Stomach (tissue), 9 donors: ENCODE results near the gene MLXIP. TPM values are rescaled to one million over a fixed set of nuclear protein-coding genes. Genes with fewer than 3 reads are reported as not detected.
A peak's percentile ranks its signal among the peaks of the same experiment; 100 is the strongest.

Experiments used
- DNase-seq, 2 donors: peaks; one replicate each; pipeline versions ENCODE4 v3.0.0 to v3.0.0-alpha.2; 2013 to 2019
- H3K27ac ChIP-seq, 5 donors: fragments of 200-600 bp in 4 of 5; sonication (generic) in 4 of 5; one replicate each; pipeline ENCODE4 v1.5.1; 2013 to 2019; ENCODE audit warnings: mild to moderate bottlenecking in 1 of 5, moderate library complexity in 1 of 5
- H3K27me3 ChIP-seq, 3 donors: fragments of 200-600 bp; sonication (generic); one replicate each; pipeline ENCODE4 v1.5.1; 2017 to 2019; ENCODE audit warnings: mixed run types in 1 of 3
- H3K36me3 ChIP-seq, 4 donors: fragments of 200-600 bp; sonication (generic); 1 replicate in 3 of 4; 2 replicates in 1 of 4; pipeline ENCODE4 v1.5.1; 2016 to 2019
- H3K4me1 ChIP-seq, 4 donors: fragments of 200-600 bp; sonication (generic); one replicate each; pipeline ENCODE4 v1.5.1; 2016 to 2019
- H3K4me3 ChIP-seq, 4 donors: fragments of 200-600 bp; sonication (generic) in 3 of 4; one replicate each; pipeline ENCODE4 v1.5.1; 2016 to 2019; ENCODE audit warnings: mild to moderate bottlenecking in 1 of 4
- H3K9me3 ChIP-seq, 4 donors: fragments of 200-600 bp; sonication (generic); one replicate each; pipeline ENCODE4 v1.5.1; 2016 to 2019
- CTCF ChIP-seq, 7 experiments: fragments of 450-650 bp in 4 of 7; fragments of 200-600 bp in 3 of 7; sonication (generic) in 3 of 7; IDR thresholded peaks; one replicate each; pipeline ENCODE4 v1.5.1; 2016 to 2019; ENCODE audit warnings: antibody characterized with exemption in 7 of 7, control low read depth in 2 of 7, mild to moderate bottlenecking in 1 of 7
- EP300 ChIP-seq: sonication (generic); formaldehyde crosslinking; IDR thresholded peaks from one replicate; pipeline ENCODE4 v1.6.1; 2017; ENCODE audit warnings: antibody characterized with exemption
- POLR2A ChIP-seq, 4 donors: fragments of 450-650 bp; IDR thresholded peaks; one replicate each; pipeline ENCODE4 v1.6.1; 2016; ENCODE audit warnings: antibody characterized with exemption in 4 of 4, control low read depth in 2 of 4, mild to moderate bottlenecking in 1 of 4, moderate library complexity in 1 of 4
- POLR2AphosphoS5 ChIP-seq, 3 donors: sonication (generic); formaldehyde crosslinking; IDR thresholded peaks; one replicate each; pipeline ENCODE4 v1.6.1; 2016; ENCODE audit warnings: antibody characterized with exemption in 3 of 3
- WGBS, 5 donors: extraction: QIAGEN DNeasy Blood & Tissue Kit in 3 of 5; methylation state at CpG; one replicate each; pipeline versions ENCODE4 v1.1.5 to v1.1.7; 2013 to 2018; 5-methylcytosine and 5-hydroxymethylcytosine counted together
- intact Hi-C: fragments of 100-400 bp; cut with DNase I; formaldehyde crosslinking; loops from one replicate; pipeline ENCODE4 v1.15.1; 2023; ENCODE audit warnings: low total_unique reads
- polyA plus RNA-seq, 3 donors: library from polyadenylated mRNA; stranded (reverse); fragments of 200-250 nt; gene quantifications; one replicate each; pipeline ENCODE4 v1.2.3, GENCODE V29; 2013
- total RNA-seq, 5 donors: library from RNA; depleted of rRNA; stranded (reverse); fragments of >200 nt; gene quantifications; one replicate each; pipeline versions ENCODE4 v1.1.0 to v1.2.3, GENCODE V29; 2014 to 2016
- donor health status: healthy with polysubstance abuse.
- donor health status: Bipolar disorder and iron deficiency.
- donor health status: healthy.

Gene MLXIP
- total and polyA plus RNA-seq, 8 donors, result 12.3 to 140 (median 34.8) TPM

GRCh38 chr12:122147514-122148290 is 69.1 kb downstream of the MLXIP start:
- intact Hi-C loops, result no loop called here

DNA sequence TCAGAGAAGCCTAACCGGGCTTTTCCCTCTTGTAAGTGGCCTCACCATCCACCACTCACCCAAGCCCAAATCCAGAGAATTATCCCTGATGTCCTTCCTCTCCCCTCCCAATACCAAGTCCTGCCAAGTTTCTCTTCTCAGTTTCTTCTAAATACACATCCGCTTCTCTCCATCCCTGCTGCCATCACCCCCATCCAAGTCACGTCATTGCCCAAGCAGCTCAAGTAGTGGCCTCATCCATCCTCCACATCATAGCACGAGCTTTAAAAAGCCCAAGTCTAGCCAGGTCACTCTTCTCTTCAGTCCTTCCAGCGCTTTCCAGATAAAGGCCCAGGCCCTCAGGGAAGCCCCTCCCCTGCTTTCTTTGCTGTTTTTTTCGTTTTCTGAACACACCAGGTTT is 70.1 kb downstream of the MLXIP start:
- peaks cover 2 to 40% (median 15%) of the 10 kb centered on the region in 4 donors for H3K36me3 ChIP-seq
- TF ChIP-seq CTCF (IDR thresholded peaks at IDR 0.05), result no peak
- H3K27ac ChIP-seq, result peak overlapping the region in 2 of 5 donors; percentile 25 to 75
- intact Hi-C loops, result no loop called here
- WGBS, 5 donors, result 36 to 52% (median 45%) methylated on average over 6 of the region's 6 CpGs
- peak in 1 of 2 donors; percentile 58 for DNase-seq
- peaks cover 0 to 5% (median 2%) of the 10 kb centered on the region in 4 donors for H3K4me1 ChIP-seq
- H3K4me3 ChIP-seq, result no peak overlapping the region
- no peaks in the 10 kb centered on the region for H3K27me3 ChIP-seq
- no peaks in the 10 kb centered on the region for H3K9me3 ChIP-seq

More at GRCh38 chr12:122147514-122148290, 69.1 kb downstream of the MLXIP start:
- WGBS, 5 donors, result 79 to 85% (median 81%) methylated on average over 19 to 21 of the region's 21 CpGs
- H3K9me3 ChIP-seq, result no peaks in the 10 kb centered on the region
- TF ChIP-seq CTCF (IDR thresholded peaks at IDR 0.05), result no peak
- TF ChIP-seq POLR2AphosphoS5 (IDR thresholded peaks at IDR 0.05), result no peak
- TF ChIP-seq POLR2A (IDR thresholded peaks at IDR 0.05), result no peak
- no peak for TF ChIP-seq EP300
- H3K27me3 ChIP-seq, result no peaks in the 10 kb centered on the region
- H3K4me1 ChIP-seq, result peaks cover 0 to 5% (median 2%) of the 10 kb centered on the region in 4 donors
- DNase-seq, result no peak
- H3K27ac ChIP-seq, result peak overlapping the region in 2 of 5 donors; percentile 25 to 75
- no peak overlapping the region for H3K4me3 ChIP-seq
- peaks cover 11 to 49% (median 25%) of the 10 kb centered on the region in 4 donors for H3K36me3 ChIP-seq

DNA sequence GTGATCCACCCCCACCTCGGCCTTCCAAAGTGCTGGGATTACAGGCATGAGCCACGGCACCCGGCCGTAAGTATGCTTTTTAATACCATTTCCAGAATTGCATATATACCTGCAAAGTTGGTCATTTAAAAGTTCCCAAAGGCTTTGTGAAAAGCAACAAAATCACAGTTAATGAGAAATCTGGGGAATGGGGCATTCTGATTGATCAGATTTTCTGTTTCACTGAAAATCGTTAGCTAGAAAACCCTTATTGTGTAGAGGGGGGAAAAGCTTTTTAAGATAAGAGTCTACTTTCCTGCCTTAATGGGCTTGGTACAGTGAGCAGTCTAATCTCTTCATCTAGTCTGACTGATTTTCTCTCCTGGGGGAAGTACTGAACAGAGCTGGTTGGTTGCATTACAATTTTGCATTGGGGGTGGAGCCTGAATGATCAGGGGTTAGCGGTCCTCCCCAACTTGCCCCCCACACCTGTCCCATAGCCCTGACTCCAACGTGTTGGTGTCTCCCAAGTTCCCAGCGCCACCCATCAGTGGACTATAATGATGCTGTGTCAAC is 71.6 kb downstream of the MLXIP start:
- DNase-seq, result no peak
- Histone ChIP-seq H3K36me3 (peaks cover 0 to 24% (median 3%) of the 10 kb centered on the region in 4 donors), H3K9me3 (no peaks in the 10 kb centered on the region), H3K27me3 (no peaks in the 10 kb centered on the region), H3K4me1 (peaks cover 0 to 5% (median 2%) of the 10 kb centered on the region in 4 donors), H3K27ac (no peak overlapping the region), H3K4me3 (no peak overlapping the region)
- WGBS, 5 donors, result 69 to 83% (median 76%) methylated on average over 8 of the region's 8 CpGs
- intact Hi-C loops, result no loop called here
- no peak for TF ChIP-seq EP300
- TF ChIP-seq POLR2AphosphoS5 (IDR thresholded peaks at IDR 0.05), result no peak
- no peak for TF ChIP-seq CTCF (IDR thresholded peaks at IDR 0.05)
- TF ChIP-seq POLR2A (IDR thresholded peaks at IDR 0.05), result no peak

DNA sequence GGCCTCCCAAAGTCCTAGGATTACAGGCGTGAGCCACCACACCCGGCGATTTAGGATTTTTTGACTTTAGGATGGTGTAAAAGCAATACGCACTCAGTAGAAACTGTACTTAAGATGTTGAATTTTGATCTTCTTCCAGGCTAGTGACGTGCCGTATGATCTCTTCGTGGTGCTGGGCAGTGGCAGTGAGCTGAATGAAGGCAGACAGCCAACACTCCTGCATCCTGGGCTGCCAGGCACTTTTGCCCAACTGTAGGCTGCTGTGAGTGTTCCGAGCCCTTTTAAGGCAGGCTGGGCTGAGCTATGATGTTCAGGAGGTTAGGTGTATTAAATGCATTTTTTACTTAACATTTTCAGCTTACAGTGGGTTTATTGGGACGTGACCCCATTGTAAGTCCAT is 74.2 kb downstream of the MLXIP start:
- Histone ChIP-seq H3K9me3 (no peaks in the 10 kb centered on the region), H3K4me1 (peaks cover 0 to 5% (median 2%) of the 10 kb centered on the region in 4 donors), H3K27me3 (no peaks in the 10 kb centered on the region), H3K4me3 (no peak overlapping the region), H3K36me3 (peaks cover 0 to 3% (median under 1%) of the 10 kb centered on the region in 4 donors), H3K27ac (no peak overlapping the region)
- TF ChIP-seq POLR2A (IDR thresholded peaks at IDR 0.05) (no peak), POLR2AphosphoS5 (IDR thresholded peaks at IDR 0.05) (no peak), EP300 (no peak), CTCF (IDR thresholded peaks at IDR 0.05) (no peak)
- 75 to 94% (median 88%) methylated on average over 9 of the region's 9 CpGs for WGBS, 5 donors
- no peak for DNase-seq
- intact Hi-C loops, result no loop called here
